Stimulated activated CD4-positive, alpha-beta T cell treated with anti-CD3 and anti-CD28 coated beads, Interleukin-1b, Interleukin-23, amount 100 ng/mL, for 24 hours (primary cell): Measurements from ENCODE around the gene CYP2A7.
"Not testable (repeated sequence)": the region's sequence is repeated elsewhere in the genome, so short reads cannot be mapped to it uniquely, and the experiment has no call there.

Experiments
- DNase-seq, 4 experiments: peaks; one replicate each; pipeline ENCODE4 v3.0.0-alpha.2; 2020; ENCODE audit warnings: low read depth in 4 of 4, low spot score in 1 of 4

CYP2A7 gene

GRCh38 chr19:40846722-40847121 is 35.3 kb downstream of the CYP2A7 start:
- not testable (repeated sequence) for DNase-seq

- peak; percentile 10 to 64 (median 50) for DNase-seq
Observed at GRCh38 chr19:40843653-40844052, 38.4 kb downstream of the CYP2A7 start.

GRCh38 chr19:40842997-40843652 is 38.9 kb downstream of the CYP2A7 start:
- DNase-seq, result not testable (repeated sequence)

- DNase-seq, result not testable (repeated sequence)
Observed at GRCh38 chr19:40842012-40842411, 40.0 kb downstream of the CYP2A7 start.

DNA sequence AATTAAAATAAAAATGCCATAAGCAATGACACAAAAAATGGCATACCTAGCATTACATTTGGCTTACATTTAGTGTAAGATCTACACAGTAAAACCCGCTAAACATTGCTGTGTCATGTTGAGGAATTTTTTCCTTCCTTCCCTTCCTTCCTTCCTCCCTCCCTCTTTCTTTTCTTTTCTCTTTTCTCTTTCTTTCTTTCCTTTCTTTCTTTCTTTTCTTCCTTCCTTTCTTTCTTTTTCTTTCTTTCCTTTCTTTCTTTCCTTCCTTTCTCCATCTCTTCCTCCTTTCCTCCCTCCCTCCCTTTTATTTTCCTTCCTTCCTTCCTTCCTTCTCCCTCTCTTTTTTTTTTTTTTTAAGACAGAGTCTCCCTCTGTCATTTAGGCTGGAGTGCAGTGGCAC is 43.6 kb downstream of the CYP2A7 start:
- not testable (repeated sequence) for DNase-seq

DNA sequence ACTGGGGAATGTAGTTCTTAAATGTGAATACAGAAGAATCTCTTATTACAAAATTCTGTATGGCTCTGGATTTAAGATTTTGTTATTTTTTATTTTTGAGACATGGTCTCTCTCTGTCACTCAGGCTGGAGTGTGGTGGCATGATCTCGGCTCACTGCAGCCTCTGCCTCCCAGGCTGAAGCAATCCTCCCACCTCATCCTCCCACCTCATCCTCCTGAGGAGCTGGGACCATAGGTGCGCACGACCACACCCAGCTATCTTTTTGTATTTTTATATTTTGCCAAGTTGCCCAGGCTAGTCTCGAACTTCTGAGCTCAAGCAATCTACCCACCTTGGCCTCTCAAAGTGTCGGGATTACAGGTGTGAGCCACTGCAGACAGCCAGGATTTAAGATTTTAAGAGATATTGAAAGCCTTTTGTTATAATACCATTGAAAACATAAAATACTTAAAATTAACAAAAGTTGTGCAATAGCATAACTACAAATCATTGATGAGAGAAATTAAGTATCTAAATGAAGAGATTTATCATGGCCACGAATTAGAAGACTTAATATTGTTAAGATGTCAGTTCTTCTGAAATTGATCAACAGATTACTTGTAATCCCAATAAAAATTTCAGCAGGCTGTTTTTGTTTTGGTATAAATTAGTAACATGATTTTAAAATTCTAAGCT is 45.1 kb downstream of the CYP2A7 start:
- no peak for DNase-seq

- not testable (repeated sequence) for DNase-seq
Observed at GRCh38 chr19:40833728-40834533, 48.1 kb downstream of the CYP2A7 start.

- DNase-seq, result not testable (repeated sequence)
Observed at GRCh38 chr19:40832431-40832790, 49.6 kb downstream of the CYP2A7 start.

DNA sequence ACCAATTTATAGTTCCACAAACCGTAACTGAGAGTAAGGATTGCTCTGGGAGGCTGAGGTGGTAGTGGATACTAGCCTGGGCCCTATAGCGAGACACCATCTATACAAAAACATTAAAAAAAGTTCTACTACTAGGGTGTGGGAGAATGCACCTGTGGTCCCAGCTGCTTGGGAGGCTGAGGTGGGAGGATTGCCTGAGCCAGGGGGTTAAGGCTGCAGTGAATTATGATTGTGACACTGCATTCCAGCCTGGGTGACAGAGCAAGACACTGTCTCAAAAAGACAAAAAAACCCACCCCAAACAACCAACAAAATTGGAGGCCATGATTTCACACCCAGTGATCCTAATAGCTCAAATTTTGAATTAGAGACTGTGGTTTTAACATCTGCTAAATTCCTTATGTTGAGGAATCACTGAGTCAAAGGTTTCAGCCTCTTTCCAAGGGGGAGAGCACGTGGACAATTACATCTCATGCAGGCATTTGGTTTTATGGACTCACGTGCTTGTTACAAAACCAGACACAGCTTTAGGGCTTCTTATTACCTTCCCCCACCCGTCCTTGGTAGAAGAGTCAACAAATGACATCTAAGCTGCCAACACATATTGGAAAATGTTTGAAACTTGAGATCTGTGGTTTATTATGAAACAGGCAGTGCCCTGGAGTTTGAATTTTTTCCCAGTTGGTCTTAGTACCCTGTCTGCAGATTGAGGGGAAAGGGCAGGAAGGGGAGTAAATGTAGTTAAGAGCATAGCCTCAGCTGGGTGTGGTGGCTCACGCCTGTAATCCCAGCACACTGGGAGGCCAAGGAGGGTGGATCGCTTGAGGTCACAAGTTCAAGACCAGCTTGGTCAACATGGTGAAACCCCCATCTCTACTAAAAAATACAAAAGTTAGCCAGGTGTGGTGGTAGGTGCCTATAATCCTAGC is 50.3 kb downstream of the CYP2A7 start:
- DNase-seq, result no peak

- DNase-seq, result not testable (repeated sequence)
Observed at GRCh38 chr19:40830741-40831140, 51.3 kb downstream of the CYP2A7 start.

DNA sequence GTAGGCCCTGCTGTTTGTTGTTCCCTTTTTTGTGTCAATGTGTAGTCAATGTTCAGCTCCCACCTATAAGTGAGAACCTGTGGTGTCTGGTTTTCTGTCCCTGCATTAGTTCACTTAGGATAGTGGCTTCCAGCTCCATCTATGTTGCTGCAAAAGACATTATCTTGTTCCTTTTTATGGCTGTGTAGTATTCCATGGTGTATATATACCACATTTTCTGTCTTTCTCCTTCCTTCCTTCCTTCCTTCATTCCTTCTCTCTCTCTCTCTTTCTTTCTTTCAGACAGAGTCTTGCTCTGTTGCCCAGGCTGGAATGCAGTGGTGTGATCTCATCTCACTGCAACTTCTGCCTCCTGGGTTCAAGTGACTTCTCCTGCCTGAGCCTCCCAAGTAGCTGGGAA is 52.8 kb downstream of the CYP2A7 start:
- no peak for DNase-seq

- no peak for DNase-seq
Observed at GRCh38 chr19:40827386-40828247, 54.4 kb downstream of the CYP2A7 start.

GRCh38 chr19:40826699-40827385 is 55.2 kb downstream of the CYP2A7 start:
- DNase-seq, result not testable (repeated sequence)

DNA sequence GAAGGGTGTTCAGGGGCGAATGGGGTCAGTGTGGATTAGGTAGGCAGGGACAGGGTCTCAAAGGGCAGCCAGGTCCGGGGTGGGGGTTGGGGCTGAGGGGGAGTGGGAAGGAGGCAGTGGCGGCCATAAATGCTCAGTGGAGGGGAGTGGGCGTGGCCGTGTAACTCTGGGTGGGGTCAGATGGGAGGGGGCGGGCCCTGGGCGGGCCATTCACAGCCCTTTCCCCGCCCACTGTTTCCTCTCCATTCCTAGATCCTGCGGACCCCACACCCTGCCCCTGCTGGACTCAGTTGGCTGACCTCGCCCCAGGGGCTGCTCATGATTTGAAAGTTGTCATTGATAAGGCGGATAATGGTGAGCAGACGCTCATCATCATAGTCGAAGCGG is 55.7 kb downstream of the CYP2A7 start:
- DNase-seq, result not testable (repeated sequence)

DNA sequence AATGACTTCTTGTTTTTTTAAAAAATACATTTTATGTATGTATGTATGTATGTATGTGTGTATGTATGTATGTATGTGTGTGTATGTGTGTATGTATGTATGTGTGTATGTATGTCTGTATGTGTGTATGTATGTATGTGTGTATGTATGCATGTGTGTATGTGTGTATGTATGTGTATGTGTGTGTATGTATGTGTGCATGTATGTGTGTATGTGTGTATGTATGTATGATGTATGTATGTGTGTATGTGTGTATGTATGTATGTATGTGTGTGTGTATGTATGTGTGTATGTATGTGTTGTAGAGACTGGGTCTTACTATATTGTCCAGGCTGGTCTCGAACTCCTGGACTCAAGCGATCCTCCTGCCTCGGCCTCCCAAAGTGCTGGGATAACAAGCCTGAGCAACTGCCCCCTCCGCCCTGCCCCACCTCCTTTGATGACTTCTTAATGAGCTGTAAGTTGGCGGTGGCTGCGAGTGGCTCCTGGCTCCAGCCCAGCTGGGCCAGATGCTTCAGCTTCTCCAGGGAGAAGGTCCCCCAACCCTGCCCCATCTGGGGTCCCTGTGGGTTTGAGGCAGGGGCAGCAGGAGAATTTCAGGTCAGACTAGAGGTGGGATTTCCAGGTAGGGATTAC is 56.5 kb downstream of the CYP2A7 start:
- DNase-seq, result not testable (repeated sequence)
